22Rv1 (cell line): ENCODE data around the gene JHY.
A peak's percentile ranks its signal among the peaks of the same experiment; 100 is the strongest.

ENCODE experiments used
- H3K27ac ChIP-seq: fragments of 450-650 bp; 2 replicates; pipeline ENCODE4 v1.5.1; 2017
- ZFX ChIP-seq: fragments of 450-650 bp; IDR thresholded peaks from 2 replicates; pipeline ENCODE4 v1.6.1; 2017; ENCODE audit warnings: antibody characterized with exemption, borderline replicate concordance
- TF ChIP-seq, protein P1 (sequence below): fragments of 450-650 bp; IDR thresholded peaks from 2 replicates; pipeline ENCODE4 v1.5.1; 2017; ENCODE audit warnings: mild to moderate bottlenecking

The JHY gene

DNA sequence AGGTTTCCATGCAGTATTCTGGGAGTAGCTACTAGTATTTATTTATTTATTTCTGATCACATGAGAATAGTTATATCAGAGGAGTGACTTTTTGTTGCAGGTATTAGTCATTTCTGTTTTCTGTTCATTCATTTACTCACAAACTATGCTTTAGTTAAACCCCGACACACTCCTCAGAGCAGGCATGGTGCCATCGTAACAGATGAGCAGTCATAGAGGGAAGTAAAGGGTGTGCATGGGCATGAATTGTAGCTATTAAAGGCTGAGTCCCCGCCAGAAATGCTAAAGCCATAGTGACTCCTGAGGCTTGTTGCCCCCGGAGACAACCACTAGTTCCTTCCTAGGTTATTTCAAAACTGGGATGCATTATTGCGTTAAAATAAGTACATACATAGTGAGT, 10.6 kb downstream of the JHY start:
- no peak overlapping the region for H3K27ac ChIP-seq
- TF ChIP-seq, protein P1, sequence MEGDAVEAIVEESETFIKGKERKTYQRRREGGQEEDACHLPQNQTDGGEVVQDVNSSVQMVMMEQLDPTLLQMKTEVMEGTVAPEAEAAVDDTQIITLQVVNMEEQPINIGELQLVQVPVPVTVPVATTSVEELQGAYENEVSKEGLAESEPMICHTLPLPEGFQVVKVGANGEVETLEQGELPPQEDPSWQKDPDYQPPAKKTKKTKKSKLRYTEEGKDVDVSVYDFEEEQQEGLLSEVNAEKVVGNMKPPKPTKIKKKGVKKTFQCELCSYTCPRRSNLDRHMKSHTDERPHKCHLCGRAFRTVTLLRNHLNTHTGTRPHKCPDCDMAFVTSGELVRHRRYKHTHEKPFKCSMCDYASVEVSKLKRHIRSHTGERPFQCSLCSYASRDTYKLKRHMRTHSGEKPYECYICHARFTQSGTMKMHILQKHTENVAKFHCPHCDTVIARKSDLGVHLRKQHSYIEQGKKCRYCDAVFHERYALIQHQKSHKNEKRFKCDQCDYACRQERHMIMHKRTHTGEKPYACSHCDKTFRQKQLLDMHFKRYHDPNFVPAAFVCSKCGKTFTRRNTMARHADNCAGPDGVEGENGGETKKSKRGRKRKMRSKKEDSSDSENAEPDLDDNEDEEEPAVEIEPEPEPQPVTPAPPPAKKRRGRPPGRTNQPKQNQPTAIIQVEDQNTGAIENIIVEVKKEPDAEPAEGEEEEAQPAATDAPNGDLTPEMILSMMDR = no peak
- no peak for TF ChIP-seq ZFX

DNA sequence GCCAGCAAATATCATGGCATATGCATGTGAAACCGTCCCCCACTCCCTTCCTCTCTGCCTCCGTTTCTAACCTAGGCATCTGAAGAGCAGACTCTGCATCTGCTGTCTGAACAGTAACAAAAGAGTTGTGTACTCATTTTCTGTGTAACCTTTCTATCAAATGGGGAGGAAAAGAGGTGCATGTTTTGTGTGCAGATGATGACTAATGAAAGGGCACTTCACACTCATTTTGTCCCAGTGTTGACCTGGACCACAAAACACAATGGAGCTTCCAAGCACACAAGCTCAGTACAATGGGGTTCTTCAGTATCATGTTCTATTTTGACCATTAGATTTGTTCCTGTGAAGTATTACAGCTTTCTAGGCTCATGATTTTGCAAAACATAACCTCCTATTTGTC, 13.0 kb downstream of the JHY start:
- TF ChIP-seq, protein P1 = no peak
- TF ChIP-seq ZFX = no peak
- no peak overlapping the region for H3K27ac ChIP-seq

- no peak overlapping the region for H3K27ac ChIP-seq
- TF ChIP-seq ZFX = no peak
- TF ChIP-seq, protein P1 = no peak
These were observed 15.1 kb downstream of the JHY start for GRCh38 chr11:122897606-122898210.

DNA sequence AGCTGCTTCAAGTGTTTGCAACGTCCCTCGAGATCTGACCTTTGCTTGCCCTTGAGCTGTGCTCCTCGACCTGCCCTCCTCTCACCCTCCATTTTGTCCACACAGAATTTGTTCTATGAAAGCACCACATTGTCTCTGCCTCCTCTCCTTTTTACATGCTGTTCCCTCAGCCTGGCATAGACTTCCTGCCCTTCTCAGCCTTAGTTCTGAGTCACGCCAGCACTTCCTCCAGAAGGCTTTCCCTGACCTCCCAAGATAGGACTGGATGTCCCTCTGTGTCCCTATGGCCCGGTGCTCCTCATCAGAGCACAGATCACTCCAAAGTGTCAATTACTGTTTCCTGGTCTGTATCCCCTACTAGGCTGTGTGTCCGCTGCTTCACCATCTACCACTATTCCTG, 16.2 kb downstream of the JHY start:
- H3K27ac ChIP-seq = no peak overlapping the region
- TF ChIP-seq, protein P1 = no peak
- TF ChIP-seq ZFX = no peak

DNA sequence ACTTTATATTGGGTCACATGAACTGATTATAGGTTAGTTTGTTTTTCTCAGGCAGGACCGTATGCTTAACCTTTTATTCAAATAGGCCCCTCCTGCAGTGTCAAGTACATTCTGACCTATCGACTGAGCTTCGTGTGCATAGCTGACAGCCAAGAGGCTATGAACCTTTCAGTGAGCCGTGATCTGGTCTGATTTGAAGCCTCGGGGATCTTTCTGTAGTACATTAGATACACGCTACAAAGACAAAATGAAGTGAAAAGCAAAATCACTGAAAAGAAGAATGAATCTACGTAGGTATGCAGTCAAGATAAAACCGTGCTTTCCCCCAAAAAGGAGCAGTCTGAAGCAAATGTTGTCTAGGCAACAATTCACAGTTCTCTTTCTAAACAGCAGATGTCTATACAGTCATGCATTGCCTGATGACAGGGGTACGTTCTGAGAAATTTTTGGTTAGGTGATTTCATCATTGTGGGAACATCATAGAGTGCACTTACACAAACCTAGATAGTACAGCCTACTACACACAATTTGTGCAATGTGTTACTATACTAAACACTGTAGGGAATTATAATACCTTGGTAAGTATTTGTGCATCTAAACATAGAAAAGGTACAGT, 18.1 kb downstream of the JHY start:
- no peak overlapping the region for H3K27ac ChIP-seq
- no peak for TF ChIP-seq ZFX
- TF ChIP-seq, protein P1 = no peak

DNA sequence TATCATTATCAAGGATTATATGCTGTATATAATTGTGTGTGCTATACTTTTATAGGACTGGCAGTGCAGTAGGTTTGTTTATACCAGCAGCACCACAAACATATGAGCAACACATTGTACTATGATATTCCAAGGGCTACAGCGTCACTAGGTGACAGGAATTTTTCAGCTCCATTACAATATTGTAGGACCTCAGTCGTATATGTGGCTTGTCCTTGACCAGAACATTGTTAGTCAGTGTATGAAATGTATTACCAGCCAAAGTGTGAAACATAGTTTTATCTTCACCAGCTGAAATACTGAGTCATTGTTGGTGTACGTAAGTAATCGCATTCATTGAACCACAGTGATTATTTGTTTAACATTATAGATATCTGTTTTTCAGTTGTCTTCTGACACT, 20.4 kb downstream of the JHY start:
- TF ChIP-seq, protein P1 = no peak
- TF ChIP-seq ZFX = no peak
- no peak overlapping the region for H3K27ac ChIP-seq

- no peak overlapping the region for H3K27ac ChIP-seq
- TF ChIP-seq ZFX = no peak
- TF ChIP-seq, protein P1 = peak; percentile 19
These were observed 28.2 kb downstream of the JHY start for GRCh38 chr11:122910775-122911174.
